ENCODE results near the gene MAJIN.

DNA sequence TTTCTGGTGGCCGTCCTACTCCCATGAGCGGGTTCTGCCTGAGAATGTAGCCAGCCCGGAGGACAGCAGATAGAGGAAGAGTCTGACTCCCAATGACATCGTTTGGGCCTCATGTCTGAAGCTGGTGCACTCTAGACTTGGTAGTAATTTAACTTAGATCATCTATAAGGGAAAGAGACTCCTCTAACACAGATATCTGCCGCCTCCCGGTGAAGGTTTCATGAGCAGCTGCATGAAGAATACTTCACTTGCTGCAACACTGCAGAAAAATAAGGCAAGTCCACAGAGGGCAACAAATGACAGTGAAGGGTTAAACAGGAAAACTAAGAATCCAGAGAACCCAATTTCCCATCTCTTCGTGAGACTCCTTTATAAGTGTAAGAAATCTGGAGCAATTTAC, 36.1 kb upstream of the MAJIN start:
- no peak for TF ChIP-seq POLR2AphosphoS5 (IDR thresholded peaks at IDR 0.05)
- TF ChIP-seq, protein P1, sequence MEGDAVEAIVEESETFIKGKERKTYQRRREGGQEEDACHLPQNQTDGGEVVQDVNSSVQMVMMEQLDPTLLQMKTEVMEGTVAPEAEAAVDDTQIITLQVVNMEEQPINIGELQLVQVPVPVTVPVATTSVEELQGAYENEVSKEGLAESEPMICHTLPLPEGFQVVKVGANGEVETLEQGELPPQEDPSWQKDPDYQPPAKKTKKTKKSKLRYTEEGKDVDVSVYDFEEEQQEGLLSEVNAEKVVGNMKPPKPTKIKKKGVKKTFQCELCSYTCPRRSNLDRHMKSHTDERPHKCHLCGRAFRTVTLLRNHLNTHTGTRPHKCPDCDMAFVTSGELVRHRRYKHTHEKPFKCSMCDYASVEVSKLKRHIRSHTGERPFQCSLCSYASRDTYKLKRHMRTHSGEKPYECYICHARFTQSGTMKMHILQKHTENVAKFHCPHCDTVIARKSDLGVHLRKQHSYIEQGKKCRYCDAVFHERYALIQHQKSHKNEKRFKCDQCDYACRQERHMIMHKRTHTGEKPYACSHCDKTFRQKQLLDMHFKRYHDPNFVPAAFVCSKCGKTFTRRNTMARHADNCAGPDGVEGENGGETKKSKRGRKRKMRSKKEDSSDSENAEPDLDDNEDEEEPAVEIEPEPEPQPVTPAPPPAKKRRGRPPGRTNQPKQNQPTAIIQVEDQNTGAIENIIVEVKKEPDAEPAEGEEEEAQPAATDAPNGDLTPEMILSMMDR (IDR thresholded peaks at IDR 0.05) = no peak
- TF ChIP-seq POLR2A (IDR thresholded peaks at IDR 0.05) = no peak
- no peak for TF ChIP-seq EP300 (IDR thresholded peaks at IDR 0.05)
